ENCODE measurements around the gene KRTAP5-3. TPM values are rescaled to one million over a fixed set of nuclear protein-coding genes. Genes with fewer than 3 reads are reported as not detected.
A peak's percentile ranks its signal among the peaks of the same experiment; 100 is the strongest.

Gene KRTAP5-3
- total and polyA plus RNA-seq, 12 donors, result not detected

DNA sequence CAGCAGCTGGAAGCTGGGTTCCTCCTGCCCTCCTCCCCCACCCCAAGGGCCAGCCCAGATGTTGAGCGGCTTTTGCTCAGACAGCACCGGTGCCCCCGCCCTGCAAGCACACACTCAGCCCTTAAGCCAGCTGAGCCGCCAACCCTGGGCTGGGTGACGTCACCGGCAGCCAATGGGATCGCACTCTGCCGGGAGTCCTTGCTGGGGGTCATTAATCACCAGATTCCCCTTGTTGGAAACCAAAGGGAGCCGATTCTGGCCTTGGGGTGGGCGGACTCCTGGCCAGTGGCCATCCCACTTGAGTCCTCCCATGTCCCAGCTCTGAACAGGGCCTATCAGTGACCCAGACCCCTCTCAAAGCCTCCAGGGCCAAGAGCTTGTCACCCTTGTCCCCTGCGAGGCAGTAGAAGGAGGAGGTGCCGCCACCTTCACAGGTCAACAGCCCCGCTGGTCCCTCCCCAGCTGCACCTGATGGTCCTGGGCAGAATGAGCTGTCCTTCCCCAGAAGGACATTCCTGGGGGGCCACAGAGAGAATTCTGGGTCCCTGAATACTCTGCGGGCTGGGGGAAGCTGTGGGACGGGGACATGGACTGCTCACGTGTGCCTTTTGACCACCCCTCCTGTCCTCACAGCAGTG is 43.6 kb downstream of the KRTAP5-3 start:
- peak overlapping the region in 6 of 10 donors; percentile 48 to 79 (median 75) for H3K27ac ChIP-seq
- intact Hi-C loops (cut with DNase I), result no loop called here
- peak; percentile 48 to 77 (median 58) for ATAC-seq
- H3K36me3 ChIP-seq, result peaks cover 0 to 66% (median 12%) of the 10 kb centered on the region in 9 donors
- 39 to 50% methylated on average over 16 of the region's 16 CpGs for WGBS, 2 donors
- H3K4me3 ChIP-seq, result no peak overlapping the region
- H3K9me3 ChIP-seq, result no peaks in the 10 kb centered on the region
- peak; percentile 69 to 80 for DNase-seq
- TF ChIP-seq, protein P1, sequence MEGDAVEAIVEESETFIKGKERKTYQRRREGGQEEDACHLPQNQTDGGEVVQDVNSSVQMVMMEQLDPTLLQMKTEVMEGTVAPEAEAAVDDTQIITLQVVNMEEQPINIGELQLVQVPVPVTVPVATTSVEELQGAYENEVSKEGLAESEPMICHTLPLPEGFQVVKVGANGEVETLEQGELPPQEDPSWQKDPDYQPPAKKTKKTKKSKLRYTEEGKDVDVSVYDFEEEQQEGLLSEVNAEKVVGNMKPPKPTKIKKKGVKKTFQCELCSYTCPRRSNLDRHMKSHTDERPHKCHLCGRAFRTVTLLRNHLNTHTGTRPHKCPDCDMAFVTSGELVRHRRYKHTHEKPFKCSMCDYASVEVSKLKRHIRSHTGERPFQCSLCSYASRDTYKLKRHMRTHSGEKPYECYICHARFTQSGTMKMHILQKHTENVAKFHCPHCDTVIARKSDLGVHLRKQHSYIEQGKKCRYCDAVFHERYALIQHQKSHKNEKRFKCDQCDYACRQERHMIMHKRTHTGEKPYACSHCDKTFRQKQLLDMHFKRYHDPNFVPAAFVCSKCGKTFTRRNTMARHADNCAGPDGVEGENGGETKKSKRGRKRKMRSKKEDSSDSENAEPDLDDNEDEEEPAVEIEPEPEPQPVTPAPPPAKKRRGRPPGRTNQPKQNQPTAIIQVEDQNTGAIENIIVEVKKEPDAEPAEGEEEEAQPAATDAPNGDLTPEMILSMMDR (IDR thresholded peaks at IDR 0.05), result no peak
- H3K4me1 ChIP-seq, result peaks cover 4 to 75% (median 44%) of the 10 kb centered on the region in 9 donors
- peaks cover 0 to under 1% (median 0%) of the 10 kb centered on the region in 7 donors for H3K27me3 ChIP-seq

DNA sequence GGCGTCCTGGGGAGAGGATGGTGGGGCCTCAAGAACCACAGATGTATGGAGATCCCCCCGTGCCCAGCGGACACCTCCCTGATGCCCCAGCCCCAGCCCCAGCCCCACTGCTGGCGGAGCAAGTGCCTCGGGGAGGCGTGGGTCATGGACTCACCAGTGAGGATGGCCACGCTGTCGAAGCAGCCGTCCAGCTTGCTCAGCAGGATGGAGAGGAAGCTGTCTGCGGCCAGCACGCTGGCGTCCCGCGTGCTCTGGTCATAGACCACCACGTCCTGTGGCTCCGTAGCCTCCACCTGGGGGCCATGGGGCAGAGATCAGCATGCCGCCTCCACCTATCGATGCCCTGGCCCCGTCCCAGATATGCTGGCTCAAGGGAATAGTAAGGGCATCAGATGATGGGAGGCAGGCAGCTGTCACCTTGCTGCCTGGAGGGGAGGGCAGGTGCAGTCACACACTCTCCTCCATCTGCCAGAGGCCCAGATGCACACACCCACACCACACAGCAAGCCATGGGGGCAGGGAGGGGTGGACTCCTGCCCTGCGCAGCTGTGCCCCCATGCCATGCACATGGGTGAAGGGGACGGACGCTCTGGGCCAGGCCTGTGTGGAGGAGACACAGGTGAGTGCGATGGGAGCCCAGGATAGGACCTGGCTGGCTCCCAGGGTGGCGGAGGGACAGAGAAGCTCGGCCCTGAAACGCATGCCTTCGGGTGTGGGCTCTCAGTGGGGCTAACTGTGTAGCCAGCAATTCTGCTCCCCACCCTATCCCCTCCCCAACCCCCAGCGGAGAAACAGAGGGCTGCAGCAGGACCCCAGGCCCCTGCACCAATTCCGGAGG is 44.3 kb downstream of the KRTAP5-3 start:
- WGBS, 2 donors, result 85 to 89% methylated on average over 28 to 29 of the region's 29 CpGs
- Histone ChIP-seq H3K9me3 (no peaks in the 10 kb centered on the region), H3K27ac (peak overlapping the region in 4 of 10 donors; percentile 34 to 79 (median 75)), H3K27me3 (no peaks in the 10 kb centered on the region), H3K36me3 (peaks cover 0 to 63% (median 12%) of the 10 kb centered on the region in 9 donors), H3K4me1 (peaks cover 7 to 75% (median 45%) of the 10 kb centered on the region in 9 donors), H3K4me3 (no peak overlapping the region)
- ATAC-seq (no peak), DNase-seq (no peak)
- intact Hi-C loops (cut with DNase I), result no loop called here
- TF ChIP-seq, protein P1 (IDR thresholded peaks at IDR 0.05), result no peak

- Histone ChIP-seq H3K9me3 (no peaks in the 10 kb centered on the region), H3K4me1 (peaks cover 13 to 75% (median 46%) of the 10 kb centered on the region in 9 donors), H3K27ac (no peak overlapping the region), H3K36me3 (peaks cover 0 to 63% (median 12%) of the 10 kb centered on the region in 9 donors), H3K27me3 (no peaks in the 10 kb centered on the region), H3K4me3 (no peak overlapping the region)
- no peak for ATAC-seq
- 80 to 82% methylated on average over 12 of the region's 12 CpGs for WGBS, 2 donors
- intact Hi-C loops (cut with DNase I), result no loop called here
- no peak for DNase-seq
- TF ChIP-seq, protein P1 (IDR thresholded peaks at IDR 0.05), result no peak
Observed at GRCh38 chr11:1563149-1563638, 45.1 kb downstream of the KRTAP5-3 start.

DNA sequence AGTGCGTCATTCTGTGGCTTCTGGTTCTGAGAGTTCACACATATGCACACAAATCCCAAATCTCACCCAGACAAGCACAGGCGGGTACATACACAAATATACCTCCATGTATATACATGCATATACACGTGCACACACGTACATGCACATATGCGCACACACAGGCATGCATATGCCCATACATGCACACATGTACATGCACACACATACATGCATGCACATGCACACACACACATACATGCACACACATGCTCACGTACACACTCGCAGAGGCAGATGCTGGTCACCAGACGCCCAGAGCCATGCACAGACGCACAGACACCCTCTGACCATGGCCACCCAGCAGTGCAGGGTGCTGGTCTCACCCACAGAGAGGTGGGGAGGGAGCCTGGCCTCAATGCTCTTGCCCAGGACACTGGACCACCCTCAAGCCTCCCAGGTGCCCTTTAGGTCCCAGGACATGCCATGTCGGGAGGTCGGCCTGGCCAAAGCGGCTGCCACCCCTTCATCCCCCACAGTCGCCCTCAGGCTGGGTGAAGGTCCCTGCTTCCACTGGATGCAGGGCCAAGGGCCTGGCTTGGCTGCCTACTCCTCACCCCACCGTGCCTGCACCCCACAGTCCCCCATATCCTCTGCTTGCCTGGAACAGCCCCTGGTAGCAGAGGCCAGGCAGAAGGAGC is 45.7 kb downstream of the KRTAP5-3 start:
- H3K4me3 ChIP-seq, result no peak overlapping the region
- peaks cover 0 to 69% (median 13%) of the 10 kb centered on the region in 9 donors for H3K36me3 ChIP-seq
- intact Hi-C loops (cut with DNase I), result no loop called here
- H3K9me3 ChIP-seq, result no peaks in the 10 kb centered on the region
- no peak for ATAC-seq
- H3K27me3 ChIP-seq, result no peaks in the 10 kb centered on the region
- DNase-seq, result no peak
- peaks cover 19 to 75% (median 48%) of the 10 kb centered on the region in 9 donors for H3K4me1 ChIP-seq
- TF ChIP-seq, protein P1 (IDR thresholded peaks at IDR 0.05), result no peak
- WGBS, 2 donors, result 95 to 96% methylated on average over 14 of the region's 14 CpGs
- no peak overlapping the region for H3K27ac ChIP-seq
